GM19351 (cell line): ENCODE results near the gene ICE1.
"Not testable (repeated sequence)": the region's sequence is repeated elsewhere in the genome, so short reads cannot be mapped to it uniquely, and the experiment has no call there.

ENCODE experiments used
- ATAC-seq: cut with Tn5 transposase; IDR thresholded peaks from one replicate; pipeline ENCODE4 v1.9.1; 2021; ENCODE audit warnings: mild to moderate bottlenecking, moderate library complexity; ENCODE audit not compliant: unreplicated experiment

Gene ICE1

GRCh38 chr5:5487585-5488360 lies 65.3 kb downstream of the ICE1 start:
- no peak for ATAC-seq

DNA sequence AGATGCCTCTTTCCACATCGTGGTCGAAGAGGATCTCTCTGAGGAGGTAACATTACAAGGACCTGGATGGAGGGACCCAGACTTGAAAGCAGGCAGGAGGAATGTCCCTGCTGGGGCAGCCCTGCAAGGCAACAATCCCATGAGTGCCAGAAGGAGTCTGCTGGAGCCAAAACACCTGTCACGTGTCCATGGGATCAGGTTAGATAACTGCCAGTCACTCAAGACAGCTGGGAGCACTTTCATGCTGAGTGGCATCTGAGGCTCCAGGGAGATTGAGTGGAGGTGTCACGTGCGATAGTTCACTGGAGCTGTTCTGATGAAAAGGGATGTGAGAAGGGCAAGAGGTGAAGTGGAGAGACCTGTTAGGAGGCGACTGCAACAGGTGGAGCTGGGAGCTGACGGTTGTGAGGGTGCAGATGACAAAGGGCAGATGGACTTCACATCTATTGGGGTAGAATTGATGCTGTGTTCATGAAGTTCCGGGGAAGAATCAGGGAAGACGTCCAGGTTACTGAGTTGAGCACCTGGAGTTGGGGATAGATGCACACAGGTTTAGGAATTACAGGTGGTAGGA lies 68.4 kb downstream of the ICE1 start:
- ATAC-seq = no peak

DNA sequence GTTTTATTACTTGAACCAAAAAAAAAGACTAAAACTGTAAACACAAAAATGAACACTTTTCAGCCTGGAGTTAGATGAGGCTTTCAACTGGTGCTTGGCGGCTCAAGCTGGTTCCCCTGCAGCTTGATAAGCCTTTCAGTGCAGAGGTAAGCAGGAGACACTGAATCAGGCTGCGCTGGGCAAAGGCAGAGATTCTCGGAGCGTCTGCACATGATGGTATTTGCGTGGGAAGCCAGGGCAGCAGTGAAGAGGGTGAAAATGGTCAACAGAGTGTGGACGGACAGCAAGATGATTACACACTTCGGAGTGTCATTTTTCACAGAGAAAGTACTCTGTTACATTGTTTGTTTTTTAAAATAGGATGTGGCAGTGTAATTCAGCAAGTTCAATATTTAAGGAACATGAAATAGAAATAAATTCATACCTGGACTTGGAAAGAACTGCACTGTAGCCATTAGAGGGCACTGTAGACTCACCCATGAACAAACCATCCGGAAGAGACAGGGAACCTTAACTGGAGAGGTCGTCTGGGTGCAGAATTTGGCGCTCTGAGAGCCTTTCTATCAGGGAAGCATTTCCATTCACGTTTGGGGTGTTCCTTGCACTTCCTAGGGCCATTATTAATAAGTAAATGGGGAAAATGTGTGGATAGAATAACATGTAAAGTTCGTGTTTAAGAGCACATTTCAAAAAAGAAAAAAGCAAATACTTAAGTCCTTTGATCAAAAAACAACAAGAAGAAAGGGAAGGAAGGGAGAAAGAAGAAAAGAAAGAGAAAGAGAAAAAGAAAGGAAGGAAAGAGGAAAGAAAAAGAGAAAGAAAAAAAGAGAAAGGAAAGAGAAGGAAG lies 69.8 kb downstream of the ICE1 start:
- peak; percentile 51 for ATAC-seq

GRCh38 chr5:5492934-5493271 lies 70.4 kb downstream of the ICE1 start:
- ATAC-seq = not testable (repeated sequence)

GRCh38 chr5:5494489-5495402 lies 72.3 kb downstream of the ICE1 start:
- peak; percentile 83 for ATAC-seq

DNA sequence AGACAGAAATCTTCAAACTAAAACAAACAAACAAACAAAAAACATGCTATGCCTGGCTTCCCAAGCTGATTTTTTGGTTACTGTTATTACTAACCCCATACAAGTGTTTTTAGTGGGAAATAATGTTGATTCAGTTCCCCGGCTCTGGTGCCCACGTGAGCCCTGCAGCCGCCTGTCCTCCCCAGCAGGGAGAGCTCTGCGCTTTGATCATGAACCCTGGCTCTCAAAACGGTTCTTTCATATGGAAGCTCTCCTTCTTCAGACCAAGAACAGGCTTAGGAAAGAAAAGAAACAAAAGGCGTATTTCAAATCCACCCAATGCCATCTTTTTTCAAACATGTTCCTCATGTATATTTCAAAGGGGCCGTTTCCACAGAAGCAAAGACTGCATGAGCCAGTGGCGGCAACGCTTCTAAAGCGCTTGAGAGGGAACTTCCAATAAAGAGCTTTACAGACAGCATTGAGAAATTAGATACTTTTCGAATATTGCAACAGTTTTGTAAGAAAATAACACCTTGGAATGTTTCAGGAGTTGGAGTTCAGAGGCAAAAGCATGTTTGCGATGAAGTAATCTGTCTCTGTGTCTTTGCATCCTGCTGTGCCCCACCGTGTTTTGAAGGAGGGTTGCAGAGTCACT lies 74.8 kb downstream of the ICE1 start:
- peak; percentile 54 for ATAC-seq

GRCh38 chr5:5499442-5499841 lies 77.0 kb downstream of the ICE1 start:
- ATAC-seq = no peak

GRCh38 chr5:5504325-5504724 lies 81.8 kb downstream of the ICE1 start:
- no peak for ATAC-seq

DNA sequence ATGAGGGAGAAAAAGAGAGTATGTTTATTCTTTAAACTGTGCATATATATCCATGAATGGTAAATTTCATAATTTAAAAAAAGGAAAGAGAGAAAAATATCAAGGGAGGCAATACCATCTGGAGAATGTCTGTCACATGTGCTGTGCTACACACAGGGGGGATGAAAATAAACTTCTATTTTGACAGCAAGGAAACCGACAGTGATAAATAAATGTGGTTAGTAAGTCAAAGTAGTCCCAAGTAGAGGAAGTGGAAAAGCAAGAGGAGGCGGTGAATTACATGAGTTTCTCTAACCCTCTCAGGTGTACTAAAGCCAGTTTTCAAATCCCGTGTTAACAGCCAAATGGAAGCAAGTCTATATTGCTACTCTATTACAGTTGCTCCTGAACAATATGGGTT lies 83.3 kb downstream of the ICE1 start:
- no peak for ATAC-seq

- no peak for ATAC-seq
Measured at GRCh38 chr5:5508391-5508790, 85.9 kb downstream of the ICE1 start.

- no peak for ATAC-seq
Measured at GRCh38 chr5:5511904-5512416, 89.5 kb downstream of the ICE1 start.

- ATAC-seq = no peak
Measured at GRCh38 chr5:5512543-5512942, 90.1 kb downstream of the ICE1 start.

DNA sequence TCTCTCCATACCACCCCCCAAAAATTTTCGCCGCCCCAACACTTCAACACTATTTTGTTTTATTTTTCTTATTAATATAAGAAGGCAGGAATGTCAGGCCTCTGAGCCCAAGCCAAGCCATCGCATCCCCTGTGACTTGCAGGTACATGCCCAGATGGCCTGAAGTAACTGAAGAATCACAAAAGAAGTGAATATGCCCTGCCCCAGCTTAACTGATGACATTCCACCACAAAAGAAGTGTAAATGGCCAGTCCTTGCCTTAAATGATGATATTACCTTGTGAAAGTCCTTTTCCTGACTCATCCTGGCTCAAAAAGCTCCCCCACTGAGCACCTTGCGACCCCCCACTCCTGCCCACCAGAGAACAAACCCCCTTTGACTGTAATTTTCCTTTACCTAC lies 98.1 kb downstream of the ICE1 start:
- not testable (repeated sequence) for ATAC-seq

- ATAC-seq = no peak
Measured at GRCh38 chr5:5521029-5521428, 98.6 kb downstream of the ICE1 start.

- no peak for ATAC-seq
Measured at GRCh38 chr5:5521478-5521877, 99.0 kb downstream of the ICE1 start.

GRCh38 chr5:5522336-5522735 lies 99.9 kb downstream of the ICE1 start:
- ATAC-seq = no peak

DNA sequence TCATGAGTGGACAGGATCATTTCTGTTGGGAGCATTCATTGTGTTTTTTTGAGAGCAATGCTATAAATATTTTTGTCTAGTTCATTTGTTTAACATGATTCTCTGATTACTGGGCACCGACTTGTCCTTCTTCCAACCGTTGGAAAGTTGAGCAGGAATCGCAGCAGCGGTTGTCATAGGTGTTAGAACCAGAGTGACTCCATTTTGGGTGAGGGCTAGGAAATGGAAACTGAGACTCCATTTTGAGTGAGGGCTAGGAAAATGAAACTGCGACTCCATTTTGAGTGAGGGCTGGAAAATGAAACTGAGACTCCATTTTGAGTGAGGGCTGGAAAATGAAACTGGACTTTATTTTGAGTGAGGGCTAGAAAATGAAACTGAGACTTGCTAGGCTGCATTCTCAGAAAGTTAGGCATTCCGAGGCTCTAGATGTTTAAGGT lies 100.6 kb downstream of the ICE1 start:
- peak; percentile 96 for ATAC-seq

DNA sequence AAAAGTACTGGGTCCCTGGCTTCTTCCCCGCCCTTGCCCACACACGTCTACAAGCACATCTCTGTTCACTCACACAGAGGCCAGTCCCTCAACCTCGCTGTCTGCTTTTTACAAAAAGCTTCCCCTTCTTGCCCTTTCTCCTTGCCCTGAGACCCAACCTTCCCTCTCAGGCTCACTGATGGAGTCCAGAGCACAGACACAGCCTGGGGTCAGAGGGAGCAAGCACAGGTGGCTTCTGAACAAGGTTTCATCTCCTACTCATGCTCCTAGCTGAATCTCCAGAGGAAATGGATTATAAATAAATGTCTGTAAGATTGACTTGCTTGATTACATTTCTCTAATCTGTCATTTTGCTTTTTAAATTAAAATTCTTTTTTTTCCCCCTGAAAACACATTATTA lies 101.8 kb downstream of the ICE1 start:
- ATAC-seq = no peak

DNA sequence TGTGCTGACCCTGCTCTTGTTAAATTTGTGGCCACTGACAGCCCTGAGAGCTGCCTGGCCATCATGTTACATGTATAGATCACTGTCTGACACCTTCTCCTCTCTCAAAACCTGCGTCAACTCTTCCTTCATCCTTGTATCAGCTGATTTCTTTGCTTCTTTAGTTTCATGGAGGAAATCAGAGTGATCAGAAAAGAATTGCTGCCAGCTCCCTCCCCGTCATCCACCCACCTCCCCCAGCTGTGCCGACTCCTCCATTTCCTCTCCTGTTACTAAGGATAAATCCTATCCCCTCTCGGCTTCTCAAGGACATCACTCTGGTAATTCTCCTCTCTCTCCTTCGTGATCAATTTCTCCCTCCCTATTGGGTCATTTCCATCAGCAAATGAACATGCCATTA lies 108.9 kb downstream of the ICE1 start:
- no peak for ATAC-seq
